HepG2 (cell line): ENCODE measurements around the gene TGIF1. TPM values are rescaled to one million over a fixed set of nuclear protein-coding genes. Genes with fewer than 3 reads are reported as not detected.
A peak's percentile ranks its signal among the peaks of the same experiment; 100 is the strongest.

ENCODE experiments used
- ATM ChIP-seq: fragments of 450-650 bp; IDR thresholded peaks from 2 replicates; pipeline ENCODE4 v1.7.1; 2017; ENCODE audit warnings: mild to moderate bottlenecking, borderline replicate concordance
- IKZF4 ChIP-seq: sonication (generic); formaldehyde crosslinking; IDR thresholded peaks from 2 replicates; pipeline ENCODE4 v1.5.1; 2020; ENCODE audit warnings: borderline replicate concordance, mild to moderate bottlenecking, low read depth, missing genetic modification reagents; ENCODE audit errors: not compliant biosample characterization
- MEIS2 ChIP-seq: sonication (generic); formaldehyde crosslinking; IDR thresholded peaks from 2 replicates; pipeline ENCODE4 v1.9.0; 2021; ENCODE audit warnings: mild to moderate bottlenecking, missing genetic modification reagents
- NFYB ChIP-seq: sonication (generic); formaldehyde crosslinking; IDR thresholded peaks from 2 replicates; pipeline ENCODE4 v1.4.0; 2020; ENCODE audit warnings: missing genetic modification reagents
- NR2F6 ChIP-seq, 2 experiments: IDR thresholded peaks; 2 replicates each; pipeline ENCODE4 v1.6.1; 2016; ENCODE audit warnings: antibody characterized with exemption in 1 of 2, mild to moderate bottlenecking in 1 of 2
- RBFOX2 ChIP-seq: fragments of 200-400 bp; formaldehyde crosslinking; IDR thresholded peaks from 2 replicates; pipeline ENCODE4 v1.6.1; 2017; ENCODE audit warnings: low read depth, mild to moderate bottlenecking, low read length
- SMAD1 ChIP-seq: sonication (generic); formaldehyde crosslinking; IDR thresholded peaks from 2 replicates; pipeline ENCODE4 v1.4.0; 2020; ENCODE audit warnings: missing genetic modification reagents, low read depth, mild to moderate bottlenecking, borderline replicate concordance
- ZFP36L2 ChIP-seq: sonication (generic); formaldehyde crosslinking; IDR thresholded peaks from 2 replicates; pipeline ENCODE4 v1.4.0; 2020; ENCODE audit warnings: missing genetic modification reagents
- ZFP82 ChIP-seq: sonication (generic); formaldehyde crosslinking; IDR thresholded peaks from 2 replicates; pipeline ENCODE4 v1.5.1; 2020; ENCODE audit warnings: mild to moderate bottlenecking, missing genetic modification reagents, borderline replicate concordance
- ZFP90 ChIP-seq: sonication (generic); formaldehyde crosslinking; IDR thresholded peaks from 2 replicates; pipeline ENCODE4 v1.8.0; 2022; ENCODE audit warnings: missing genetic modification reagents, mild to moderate bottlenecking, inconsistent platforms, borderline replicate concordance
- ZNF251 ChIP-seq: sonication (generic); formaldehyde crosslinking; IDR thresholded peaks from 2 replicates; pipeline ENCODE4 v1.9.0; 2021; ENCODE audit warnings: mild to moderate bottlenecking, missing genetic modification reagents
- ZNF468 ChIP-seq: sonication (generic); formaldehyde crosslinking; IDR thresholded peaks from 2 replicates; pipeline ENCODE4 v1.8.0; 2022; ENCODE audit warnings: mild to moderate bottlenecking, moderate library complexity, missing genetic modification reagents
- ZNF781 ChIP-seq: sonication (generic); formaldehyde crosslinking; IDR thresholded peaks from 2 replicates; pipeline ENCODE4 v1.5.1; 2020; ENCODE audit warnings: borderline replicate concordance, mild to moderate bottlenecking, missing genetic modification reagents; ENCODE audit errors: not compliant biosample characterization
- polyA plus RNA-seq, 8 experiments: library from polyadenylated mRNA; depleted of rRNA in 3 of 8; stranded (reverse) in 7 of 8; unstranded in 1 of 8; fragments of >200 nt; fragmentation: Illumina TruSeq in 4 of 8; extraction: Trizol in 4 of 8; gene quantifications; 2 replicates each; pipeline versions ENCODE4 v1.2.1 to v1.2.3, GENCODE V29; 2011 to 2016; ENCODE audit warnings: low read depth in 4 of 8, missing spikeins in 1 of 8, mixed read lengths in 1 of 8; ENCODE audit not compliant: insufficient read depth in 1 of 8
- total RNA-seq, 5 experiments: library from RNA; depleted of rRNA; stranded (reverse); fragments of >200 nt; fragmentation: Illumina TruSeq; extraction: Trizol; gene quantifications; 2 replicates each; pipeline ENCODE4 v1.2.3, GENCODE V29; 2016; ENCODE audit warnings: low read depth in 1 of 5
- TF ChIP-seq, protein P1 (sequence below): sonication (generic); formaldehyde crosslinking; IDR thresholded peaks from 2 replicates; pipeline ENCODE4 v1.4.0; 2020; ENCODE audit warnings: mild to moderate bottlenecking, missing genetic modification reagents, borderline replicate concordance
- TF ChIP-seq, protein P2 (sequence below): sonication (generic); formaldehyde crosslinking; IDR thresholded peaks from 2 replicates; pipeline ENCODE4 v1.8.0; 2022; ENCODE audit warnings: missing genetic modification reagents, low read depth, mild to moderate bottlenecking, borderline replicate concordance
- TF ChIP-seq, protein P3 (sequence below), 2 experiments: sonication (generic) in 1 of 2; formaldehyde crosslinking in 1 of 2; IDR thresholded peaks; 2 replicates each; pipeline versions ENCODE4 v1.6.1 to v1.9.0; 2014 to 2022; ENCODE audit warnings: antibody characterized with exemption in 1 of 2, borderline replicate concordance in 1 of 2, inconsistent platforms in 1 of 2, low read depth in 1 of 2, missing genetic modification reagents in 1 of 2

Gene TGIF1
- total and polyA plus RNA-seq, 2 of the 13 experiments (the other 11 are each of a cell fraction or from before 2014, with no cell fraction given), result 50.0 to 76.1 TPM

DNA sequence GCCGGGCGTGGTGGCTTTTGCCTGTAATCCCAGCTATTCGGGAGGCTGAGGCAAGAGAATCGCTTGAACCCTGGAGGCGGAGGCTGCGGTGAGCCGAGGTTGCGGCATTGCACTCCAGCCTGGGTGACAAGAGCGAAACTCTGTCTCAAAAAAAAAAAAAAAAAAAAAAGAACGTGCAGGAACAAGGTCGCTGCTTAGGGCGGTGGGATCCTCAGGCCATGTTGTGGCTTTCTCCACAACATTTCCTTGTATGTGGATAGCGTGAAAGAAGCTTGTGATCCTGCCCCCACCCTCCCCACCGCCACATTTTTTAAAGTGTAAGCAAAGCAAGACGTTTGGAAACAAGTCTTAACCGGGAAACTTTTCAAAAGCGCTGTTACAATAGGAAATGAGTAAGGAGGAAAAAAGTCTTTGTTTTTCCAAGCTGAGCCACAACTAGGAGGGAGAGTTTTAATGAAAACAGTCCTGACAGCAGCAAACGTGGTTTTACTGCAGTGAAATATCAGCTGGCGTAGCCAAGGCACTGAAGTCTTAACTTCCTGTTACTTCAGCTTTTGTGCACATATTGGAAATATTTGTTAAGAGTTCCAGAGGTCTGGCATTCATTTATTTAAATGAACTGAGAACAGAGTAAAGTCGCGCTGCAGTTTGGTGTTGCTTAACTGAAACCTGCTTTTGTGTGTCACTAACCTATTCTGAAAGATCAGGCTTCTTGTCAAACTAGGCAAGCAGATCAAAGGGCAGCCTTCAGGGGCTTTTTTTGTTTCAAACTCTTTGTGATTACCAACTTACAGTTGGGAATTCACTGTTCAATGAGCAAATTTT lies 3.8 kb downstream of the TGIF1 start (continued):
- TF ChIP-seq, protein P1, sequence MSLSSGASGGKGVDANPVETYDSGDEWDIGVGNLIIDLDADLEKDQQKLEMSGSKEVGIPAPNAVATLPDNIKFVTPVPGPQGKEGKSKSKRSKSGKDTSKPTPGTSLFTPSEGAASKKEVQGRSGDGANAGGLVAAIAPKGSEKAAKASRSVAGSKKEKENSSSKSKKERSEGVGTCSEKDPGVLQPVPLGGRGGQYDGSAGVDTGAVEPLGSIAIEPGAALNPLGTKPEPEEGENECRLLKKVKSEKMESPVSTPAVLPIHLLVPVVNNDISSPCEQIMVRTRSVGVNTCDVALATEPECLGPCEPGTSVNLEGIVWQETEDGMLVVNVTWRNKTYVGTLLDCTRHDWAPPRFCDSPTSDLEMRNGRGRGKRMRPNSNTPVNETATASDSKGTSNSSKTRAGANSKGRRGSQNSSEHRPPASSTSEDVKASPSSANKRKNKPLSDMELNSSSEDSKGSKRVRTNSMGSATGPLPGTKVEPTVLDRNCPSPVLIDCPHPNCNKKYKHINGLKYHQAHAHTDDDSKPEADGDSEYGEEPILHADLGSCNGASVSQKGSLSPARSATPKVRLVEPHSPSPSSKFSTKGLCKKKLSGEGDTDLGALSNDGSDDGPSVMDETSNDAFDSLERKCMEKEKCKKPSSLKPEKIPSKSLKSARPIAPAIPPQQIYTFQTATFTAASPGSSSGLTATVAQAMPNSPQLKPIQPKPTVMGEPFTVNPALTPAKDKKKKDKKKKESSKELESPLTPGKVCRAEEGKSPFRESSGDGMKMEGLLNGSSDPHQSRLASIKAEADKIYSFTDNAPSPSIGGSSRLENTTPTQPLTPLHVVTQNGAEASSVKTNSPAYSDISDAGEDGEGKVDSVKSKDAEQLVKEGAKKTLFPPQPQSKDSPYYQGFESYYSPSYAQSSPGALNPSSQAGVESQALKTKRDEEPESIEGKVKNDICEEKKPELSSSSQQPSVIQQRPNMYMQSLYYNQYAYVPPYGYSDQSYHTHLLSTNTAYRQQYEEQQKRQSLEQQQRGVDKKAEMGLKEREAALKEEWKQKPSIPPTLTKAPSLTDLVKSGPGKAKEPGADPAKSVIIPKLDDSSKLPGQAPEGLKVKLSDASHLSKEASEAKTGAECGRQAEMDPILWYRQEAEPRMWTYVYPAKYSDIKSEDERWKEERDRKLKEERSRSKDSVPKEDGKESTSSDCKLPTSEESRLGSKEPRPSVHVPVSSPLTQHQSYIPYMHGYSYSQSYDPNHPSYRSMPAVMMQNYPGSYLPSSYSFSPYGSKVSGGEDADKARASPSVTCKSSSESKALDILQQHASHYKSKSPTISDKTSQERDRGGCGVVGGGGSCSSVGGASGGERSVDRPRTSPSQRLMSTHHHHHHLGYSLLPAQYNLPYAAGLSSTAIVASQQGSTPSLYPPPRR (CRISPR knock-in tag), result peak; percentile 41; the same call in 1 of the 2 replicates
- TF ChIP-seq MEIS2 (CRISPR knock-in tag) (no peak), ZNF251 (CRISPR knock-in tag) (no peak), NR2F6 (IDR thresholded peaks at IDR 0.05) (peak; percentile 57), NR2F6 (CRISPR knock-in tag; IDR thresholded peaks at IDR 0.05) (peak; percentile 66), ZFP36L2 (no peak), IKZF4 (CRISPR knock-in tag) (no peak), ZNF468 (no peak), ATM (no peak), NFYB (CRISPR knock-in tag) (no peak), ZFP90 (CRISPR knock-in tag) (no peak), SMAD1 (no peak), ZNF781 (CRISPR knock-in tag) (no peak), ZFP82 (CRISPR knock-in tag) (0 out of 2 replicates have a peak, but pooled peaks have one; percentile 35), RBFOX2 (0 out of 2 replicates have a peak, but pooled peaks have one; percentile 70)
- TF ChIP-seq, protein P2, sequence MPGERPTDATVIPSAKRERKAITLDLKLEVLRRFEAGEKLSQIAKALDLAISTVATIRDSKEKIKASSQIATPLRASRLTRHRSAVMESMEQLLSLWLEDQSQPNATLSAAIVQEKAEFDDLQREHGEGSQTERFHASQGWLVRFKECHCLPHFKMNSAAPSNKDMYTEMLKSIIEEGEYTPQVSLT (CRISPR knock-in tag), result no peak
- TF ChIP-seq, protein P3, sequence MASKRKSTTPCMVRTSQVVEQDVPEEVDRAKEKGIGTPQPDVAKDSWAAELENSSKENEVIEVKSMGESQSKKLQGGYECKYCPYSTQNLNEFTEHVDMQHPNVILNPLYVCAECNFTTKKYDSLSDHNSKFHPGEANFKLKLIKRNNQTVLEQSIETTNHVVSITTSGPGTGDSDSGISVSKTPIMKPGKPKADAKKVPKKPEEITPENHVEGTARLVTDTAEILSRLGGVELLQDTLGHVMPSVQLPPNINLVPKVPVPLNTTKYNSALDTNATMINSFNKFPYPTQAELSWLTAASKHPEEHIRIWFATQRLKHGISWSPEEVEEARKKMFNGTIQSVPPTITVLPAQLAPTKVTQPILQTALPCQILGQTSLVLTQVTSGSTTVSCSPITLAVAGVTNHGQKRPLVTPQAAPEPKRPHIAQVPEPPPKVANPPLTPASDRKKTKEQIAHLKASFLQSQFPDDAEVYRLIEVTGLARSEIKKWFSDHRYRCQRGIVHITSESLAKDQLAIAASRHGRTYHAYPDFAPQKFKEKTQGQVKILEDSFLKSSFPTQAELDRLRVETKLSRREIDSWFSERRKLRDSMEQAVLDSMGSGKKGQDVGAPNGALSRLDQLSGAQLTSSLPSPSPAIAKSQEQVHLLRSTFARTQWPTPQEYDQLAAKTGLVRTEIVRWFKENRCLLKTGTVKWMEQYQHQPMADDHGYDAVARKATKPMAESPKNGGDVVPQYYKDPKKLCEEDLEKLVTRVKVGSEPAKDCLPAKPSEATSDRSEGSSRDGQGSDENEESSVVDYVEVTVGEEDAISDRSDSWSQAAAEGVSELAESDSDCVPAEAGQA (IDR thresholded peaks at IDR 0.05; ENCODE audit: low read depth), result no peak
- TF ChIP-seq, protein P3 (CRISPR knock-in tag; IDR thresholded peaks at IDR 0.05; ENCODE audit: borderline replicate concordance), result no peak
